IPS-NIHi7 (cell line): ENCODE results near the gene WDR7.

ENCODE experiments used
- DNase-seq: peaks from one replicate; pipeline ENCODE4 v3.0.0; 2012; ENCODE audit warnings: mixed read lengths; ENCODE audit errors: extremely low spot score

The WDR7 gene

DNA sequence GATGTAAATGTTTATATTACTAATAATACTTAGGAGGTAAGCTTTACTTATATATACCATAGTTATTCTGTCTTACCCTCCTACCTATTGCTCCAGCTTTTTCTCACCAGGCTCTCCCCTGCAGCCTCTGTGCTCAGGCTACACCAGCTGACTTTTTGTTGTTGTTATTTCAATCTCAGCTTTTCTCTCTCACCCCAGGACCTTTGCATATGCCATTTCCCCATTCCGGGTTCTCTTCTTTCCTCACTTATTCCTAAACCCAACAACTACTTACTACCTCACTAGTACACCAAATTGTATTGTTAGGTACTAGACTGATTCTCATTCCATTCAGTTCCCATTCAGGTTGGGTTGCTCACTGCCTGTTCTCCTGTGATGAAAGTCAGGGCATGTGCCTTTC lies 339.5 kb downstream of the WDR7 start:
- no peak for DNase-seq

DNA sequence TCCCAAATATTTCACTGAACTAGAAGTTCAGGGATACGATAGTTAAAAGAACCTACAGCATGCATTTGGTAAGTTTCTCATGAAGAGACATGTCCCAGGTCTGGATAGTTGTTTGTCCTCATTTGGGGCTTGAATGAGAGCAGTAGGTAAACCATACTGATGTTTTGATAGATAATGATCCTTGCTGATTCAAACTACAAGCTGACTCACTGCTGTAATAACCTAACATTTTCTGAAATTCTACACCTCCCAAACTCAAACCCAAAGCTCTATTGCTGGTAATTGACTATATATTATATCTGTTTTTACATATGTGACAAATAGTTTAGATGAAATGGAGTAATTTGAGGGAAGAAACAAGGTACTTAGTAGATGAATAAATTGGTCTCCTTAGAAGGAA lies 341.6 kb downstream of the WDR7 start:
- no peak for DNase-seq

DNA sequence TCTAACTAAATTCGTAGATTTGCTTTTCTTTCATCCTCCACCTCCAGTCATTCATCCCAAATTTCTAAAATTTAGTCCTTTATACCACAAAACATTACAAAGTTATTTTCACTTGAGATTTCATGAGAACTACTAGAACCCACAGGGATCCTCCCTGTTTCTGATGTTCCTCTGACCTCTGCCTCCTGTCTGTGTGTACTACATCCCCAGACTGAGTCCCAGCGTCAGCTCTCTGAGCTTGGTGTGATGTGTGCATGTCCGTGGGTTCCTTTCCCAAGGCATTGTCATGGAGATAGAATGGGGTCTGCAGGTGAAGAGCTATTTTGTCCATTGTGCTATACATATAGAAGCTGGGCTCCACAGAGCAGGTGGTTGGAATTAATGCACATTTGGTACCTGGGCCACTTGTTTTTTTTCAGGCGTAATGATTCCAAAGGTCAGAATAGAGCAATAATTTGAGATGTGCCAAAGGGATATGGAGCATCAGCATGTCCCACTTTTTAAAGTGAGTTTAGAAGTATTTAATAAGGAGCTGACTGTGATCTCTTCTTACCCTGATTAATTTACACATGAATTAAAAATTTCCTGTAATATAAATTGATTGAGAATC lies 344.5 kb downstream of the WDR7 start:
- peak; percentile 23 for DNase-seq

DNA sequence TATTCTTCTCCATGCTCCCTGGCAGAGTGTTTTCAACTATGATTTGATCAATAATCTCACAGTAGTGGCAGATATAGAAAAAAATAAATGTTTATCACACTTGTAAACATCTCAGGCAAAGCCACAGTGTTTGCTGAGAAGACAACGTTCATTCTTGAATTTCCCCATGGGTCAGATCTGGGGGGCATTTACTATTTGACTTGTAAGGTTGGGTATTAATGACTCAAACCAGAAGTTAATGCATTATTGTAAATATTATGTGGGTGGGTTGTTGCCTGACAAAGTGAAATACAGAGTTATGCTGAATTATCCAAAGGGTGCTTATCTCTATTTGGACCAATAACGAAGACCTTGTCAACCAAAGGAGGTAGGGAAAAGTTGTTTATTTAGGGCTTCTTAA lies 346.0 kb downstream of the WDR7 start:
- DNase-seq, result no peak

DNA sequence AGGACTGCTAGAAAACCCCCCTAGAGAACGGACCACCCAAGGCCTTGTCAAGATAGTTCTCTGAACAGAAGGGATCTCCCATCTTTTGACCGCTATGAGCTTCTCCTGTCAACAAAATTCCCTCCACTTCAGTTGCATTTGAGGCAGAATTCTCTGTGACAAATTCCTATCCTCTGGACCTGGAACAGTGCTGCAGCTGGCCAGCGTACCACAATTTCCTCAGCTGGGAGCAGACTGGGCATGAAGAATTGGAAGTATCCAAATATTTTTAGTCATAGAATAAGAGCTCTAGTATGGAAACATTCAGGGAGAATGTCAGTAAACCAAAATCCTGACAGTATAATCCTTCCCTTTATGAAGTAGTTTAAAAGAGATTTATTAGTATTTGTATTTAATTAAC lies 348.7 kb downstream of the WDR7 start:
- no peak for DNase-seq

DNA sequence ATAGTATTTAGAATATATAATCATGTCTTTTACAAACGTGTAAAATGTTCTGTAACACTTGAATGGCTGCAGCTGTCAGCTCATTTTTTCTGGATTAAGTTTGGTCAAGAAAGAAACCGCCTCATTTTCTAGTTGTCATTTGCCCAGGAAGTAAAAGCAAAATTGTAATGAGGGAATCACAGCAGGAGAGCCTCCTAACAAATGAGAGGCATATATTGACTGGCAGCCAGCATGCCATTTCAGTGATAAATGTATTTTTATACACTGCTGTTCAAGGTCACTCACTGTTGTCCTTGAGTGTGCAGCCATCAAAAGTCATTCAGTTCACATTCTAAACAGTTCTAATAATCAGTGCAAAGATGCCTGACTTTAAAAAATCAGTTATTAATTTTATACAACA lies 351.5 kb downstream of the WDR7 start:
- DNase-seq, result no peak

DNA sequence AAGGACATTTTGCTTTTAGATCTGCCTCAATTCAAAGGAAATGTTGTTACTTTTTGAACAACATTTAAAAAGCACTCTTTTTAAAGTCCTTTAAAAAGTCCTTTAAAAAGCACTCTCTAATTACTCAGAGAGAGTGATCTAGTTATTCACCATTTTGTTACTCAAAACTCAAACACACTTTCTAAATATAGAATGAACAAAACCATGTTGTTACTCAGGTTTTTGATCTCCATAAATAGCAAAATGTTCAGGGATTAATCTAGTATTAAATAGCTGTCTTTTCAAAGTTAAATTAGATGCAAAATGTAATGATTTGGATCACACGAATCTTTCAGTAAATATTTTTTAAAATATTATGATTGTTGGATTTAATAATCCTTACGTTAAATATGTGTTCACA lies 352.2 kb downstream of the WDR7 start:
- no peak for DNase-seq

DNA sequence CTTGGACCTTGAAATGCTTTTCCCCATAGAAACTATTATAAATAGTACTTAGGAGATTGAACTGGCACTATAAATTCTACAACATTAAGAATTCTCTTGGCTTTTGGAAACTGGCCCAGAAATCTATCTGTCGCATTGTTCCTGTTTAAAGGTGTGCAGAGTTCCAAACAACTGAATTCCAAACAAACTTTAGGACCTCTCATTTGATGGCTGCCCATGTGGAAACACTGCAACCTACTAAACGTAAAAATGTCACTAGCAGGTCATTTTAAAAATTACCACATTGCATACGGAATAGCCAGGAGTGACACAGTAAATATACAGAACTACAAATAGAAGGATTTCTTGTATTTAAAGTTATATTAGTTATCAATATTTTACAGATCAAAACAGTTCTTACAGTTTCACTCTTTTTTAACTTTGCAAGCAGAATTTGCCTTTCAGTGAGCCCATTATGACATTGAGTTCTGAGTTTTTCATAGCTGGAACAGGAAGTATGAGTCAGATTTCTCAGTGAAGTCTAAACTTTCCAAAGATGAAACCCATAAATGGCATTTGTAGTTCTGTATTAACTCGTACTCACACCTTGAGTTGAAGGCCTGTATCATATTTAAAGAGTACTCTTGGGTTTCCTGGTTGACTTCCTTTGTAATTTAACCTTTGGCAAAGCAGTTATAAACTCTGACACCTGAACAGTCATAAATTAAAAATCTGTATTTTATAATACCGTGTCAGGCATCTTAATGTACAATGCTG lies 353.4 kb downstream of the WDR7 start:
- no peak for DNase-seq

DNA sequence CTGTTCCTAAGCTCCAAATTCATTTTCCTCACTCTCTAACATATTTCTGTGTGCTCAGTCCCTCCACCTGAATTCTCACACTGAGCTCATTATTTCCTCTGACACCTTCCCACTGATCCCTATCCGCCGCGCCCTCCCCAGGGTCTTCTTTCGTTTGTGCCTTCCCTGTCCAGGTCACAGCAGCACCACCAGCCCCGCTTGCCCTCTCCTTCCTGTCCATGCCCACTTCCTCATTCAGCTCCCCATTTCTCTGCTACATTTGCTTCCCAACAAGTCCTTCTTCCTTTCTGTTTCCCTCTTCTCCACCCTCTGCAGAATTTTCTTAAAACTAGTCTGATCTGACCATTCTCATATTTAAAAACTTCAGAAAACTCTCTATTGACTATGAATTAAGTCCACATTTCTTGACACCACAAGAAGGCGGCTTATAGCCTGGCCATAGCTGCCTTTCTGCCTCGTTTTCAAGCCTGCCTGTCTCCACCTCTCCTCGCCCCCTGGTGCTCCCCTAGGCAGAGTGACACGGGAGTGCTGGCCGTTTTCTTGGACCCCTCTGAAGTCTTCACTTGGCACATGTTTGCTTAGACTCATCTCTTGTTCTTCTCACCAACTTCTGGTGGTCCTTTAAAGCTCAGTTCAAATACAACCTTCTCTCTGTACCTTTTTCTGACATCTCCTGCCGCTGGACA lies 357.0 kb downstream of the WDR7 start:
- DNase-seq, result peak; percentile 28

DNA sequence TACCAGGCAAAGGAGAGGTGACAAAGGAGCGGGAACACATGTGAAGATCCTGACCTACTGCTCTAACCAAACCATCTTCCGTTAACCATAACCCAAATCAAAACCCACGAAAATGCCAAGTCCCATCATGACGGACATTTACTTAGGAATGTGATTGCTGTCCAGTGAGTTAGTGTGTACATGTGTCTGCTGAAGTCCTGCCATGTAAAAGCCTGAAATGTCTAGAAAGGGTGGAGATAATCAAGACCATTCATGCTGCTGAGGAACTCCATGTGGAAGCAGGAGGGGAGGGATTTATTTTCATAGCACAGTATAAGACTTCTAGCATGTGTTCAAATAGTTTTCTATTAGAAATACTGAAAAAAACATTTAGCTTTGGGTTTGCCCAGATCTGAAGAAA lies 358.7 kb downstream of the WDR7 start:
- no peak for DNase-seq

DNA sequence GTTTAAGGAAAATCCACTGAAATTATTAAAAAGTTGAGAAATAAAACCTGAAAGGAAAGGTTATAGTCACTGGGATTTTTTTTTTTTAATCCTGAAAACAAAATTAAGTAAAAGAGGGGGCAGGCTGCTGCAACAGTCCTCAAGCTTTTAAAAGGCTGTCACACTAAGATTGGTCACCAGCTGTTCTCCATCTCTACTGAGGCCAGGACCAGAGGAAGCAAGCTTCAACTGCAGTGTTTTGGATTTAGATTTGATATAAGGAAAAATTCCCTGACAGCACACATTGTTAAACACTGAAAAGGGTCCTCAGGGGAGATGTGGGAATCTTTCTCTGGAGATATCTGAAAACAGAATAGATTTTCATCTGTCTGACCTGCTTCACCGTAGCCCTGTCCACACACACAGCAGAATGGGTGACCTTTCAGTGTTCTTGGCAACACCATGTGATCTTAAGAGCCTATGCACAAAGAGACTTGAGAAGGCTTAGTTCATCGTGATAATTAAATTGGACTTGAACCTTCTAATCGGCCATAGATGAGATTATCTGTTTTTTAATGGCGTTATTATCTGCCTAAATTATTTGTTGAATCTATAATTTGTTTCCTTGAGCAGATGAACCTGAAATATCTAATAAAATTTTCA lies 363.7 kb downstream of the WDR7 start:
- DNase-seq, result no peak

DNA sequence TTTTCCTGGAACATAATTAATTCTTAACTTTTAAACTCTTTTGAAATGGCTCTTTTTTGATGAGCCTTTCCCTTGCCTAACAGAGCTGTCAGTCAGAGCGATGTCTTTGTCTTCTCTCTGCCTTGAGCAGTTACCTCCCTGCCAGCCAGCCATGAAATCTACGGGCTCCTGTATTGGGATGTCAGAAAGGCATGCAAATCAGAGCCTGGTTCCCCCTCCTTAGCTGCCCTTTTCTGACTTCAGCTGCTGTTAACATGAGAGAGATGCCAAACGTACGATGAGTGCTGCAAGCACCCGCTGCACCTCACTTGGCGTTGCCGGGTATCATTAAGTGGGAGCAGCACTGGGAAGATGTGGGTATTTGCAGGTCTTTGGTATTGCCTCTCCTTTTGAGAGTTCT lies 364.3 kb downstream of the WDR7 start:
- no peak for DNase-seq

DNA sequence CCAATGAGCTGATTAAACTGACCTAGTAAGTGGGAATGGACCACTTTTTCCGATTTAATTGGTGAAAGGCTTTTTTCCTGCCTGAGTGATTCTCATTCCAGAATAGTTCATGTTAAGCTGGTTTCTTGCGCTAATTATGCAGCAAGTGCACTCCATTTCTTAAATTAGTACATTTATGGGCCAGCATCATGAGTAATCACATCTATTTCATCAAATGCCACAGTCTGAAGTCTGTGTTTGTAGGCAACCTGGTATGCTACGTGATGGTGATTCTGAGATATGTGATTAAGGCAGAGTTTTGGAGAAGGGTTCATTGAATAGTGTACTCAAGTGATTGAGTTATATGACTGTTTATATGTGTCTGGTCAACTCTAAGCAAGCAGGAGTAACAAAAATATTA lies 367.7 kb downstream of the WDR7 start:
- no peak for DNase-seq

DNA sequence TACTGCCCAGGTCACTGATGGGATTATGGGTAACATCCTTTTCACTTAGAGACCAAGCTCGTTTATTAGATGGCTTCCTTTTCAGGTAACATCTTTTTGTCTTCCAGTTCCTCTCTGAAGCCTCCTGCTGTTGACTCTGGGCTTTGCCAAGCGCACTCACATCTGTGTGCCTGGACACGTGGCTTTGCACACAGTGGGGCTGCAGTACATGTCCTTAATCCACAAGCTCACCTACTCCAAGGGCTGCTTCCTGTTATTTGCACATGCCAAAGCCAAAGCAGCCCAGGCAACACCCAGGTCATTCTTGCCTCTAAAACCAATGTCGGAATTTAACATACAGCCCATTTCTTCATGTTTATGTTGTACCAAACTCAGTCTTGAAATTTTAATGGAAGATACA lies 371.6 kb downstream of the WDR7 start:
- no peak for DNase-seq

DNA sequence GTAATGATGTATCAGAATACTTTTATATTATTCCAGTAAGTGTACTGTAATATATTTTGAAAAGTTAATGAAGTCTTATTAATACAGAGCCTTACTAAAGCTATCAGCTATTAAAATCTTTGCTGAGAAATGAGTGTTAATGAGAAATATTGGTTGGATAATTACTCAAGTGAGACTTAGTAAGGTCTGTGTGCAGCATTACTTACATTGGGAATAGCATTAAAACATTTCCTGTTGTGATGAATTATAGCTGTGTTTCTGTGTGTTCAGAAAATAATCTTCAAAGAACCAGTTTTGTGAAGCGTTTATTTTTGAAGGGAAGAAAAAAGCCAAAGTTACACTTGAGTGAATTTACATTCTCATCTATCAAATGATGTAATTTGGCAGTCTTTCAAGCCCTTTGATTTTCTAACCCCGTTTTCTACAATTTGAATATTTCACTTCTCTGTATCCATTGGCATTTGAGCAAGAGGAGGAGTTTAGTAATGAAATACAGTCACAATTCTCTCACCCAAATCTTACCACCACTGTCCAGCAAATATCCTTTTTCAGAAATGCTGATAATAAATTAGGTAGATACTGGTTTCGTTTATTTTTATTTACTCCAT lies 372.2 kb downstream of the WDR7 start:
- DNase-seq, result no peak

DNA sequence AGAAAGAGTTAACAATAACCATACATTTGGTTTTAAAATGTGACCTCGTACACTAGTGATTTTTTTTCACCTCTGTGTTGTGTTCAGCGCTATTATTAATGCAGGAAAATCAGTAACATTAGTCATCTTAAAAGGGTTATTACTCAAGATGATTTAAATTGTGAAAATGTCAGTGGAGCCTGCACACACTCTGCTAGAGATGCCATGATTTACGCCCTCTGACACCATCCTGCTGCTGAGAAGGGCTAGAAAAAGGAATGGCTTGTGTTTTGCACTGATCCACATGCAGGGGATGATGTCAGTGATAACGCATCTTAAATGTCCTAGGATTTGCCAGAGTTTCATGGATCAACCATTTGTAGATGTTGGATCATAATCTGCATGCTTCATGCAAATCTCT lies 374.4 kb downstream of the WDR7 start:
- no peak for DNase-seq

DNA sequence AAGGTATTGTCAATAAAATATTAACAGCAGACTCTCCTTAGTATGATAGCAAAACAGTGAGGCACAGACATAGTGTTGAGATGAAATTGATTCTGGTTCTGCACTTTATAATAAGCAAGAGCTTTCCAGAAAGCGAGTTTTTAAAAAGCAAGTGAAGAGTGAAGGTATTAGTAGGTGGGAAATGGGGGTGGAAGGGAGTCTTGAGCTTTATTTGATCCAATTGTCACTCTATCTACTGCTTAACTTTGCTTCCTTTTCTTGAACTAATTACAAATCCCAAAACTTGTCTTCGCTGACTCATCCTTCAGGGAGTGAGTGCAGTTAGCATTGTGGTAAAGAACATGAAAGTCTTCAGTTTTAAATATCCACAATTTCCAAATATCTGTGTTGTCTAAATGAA lies 375.2 kb downstream of the WDR7 start:
- no peak for DNase-seq

DNA sequence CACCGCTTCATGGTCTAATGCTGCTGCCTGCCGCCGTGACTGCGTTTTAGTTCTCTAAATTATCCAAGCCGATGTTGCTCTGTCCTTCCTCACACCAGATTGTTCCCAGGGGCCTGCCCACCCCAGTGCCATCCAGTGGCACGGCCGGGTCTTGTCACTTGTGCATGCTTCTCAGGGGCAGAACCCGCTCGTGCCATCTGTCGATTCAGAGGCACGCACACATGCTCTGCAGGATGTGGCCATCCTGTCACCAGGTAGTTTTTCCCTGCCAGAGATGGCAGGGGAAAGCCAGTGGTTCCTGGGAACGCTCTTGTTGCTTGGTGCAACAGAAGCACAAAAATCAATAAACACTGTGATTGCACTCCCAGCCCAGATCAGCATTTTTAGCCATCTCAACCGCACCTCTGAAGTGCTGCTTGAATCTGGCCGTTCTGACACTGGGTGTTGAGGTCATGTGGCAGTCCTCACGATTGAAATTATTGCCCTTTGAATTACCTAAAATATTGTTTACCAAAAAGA lies 376.1 kb downstream of the WDR7 start:
- no peak for DNase-seq

DNA sequence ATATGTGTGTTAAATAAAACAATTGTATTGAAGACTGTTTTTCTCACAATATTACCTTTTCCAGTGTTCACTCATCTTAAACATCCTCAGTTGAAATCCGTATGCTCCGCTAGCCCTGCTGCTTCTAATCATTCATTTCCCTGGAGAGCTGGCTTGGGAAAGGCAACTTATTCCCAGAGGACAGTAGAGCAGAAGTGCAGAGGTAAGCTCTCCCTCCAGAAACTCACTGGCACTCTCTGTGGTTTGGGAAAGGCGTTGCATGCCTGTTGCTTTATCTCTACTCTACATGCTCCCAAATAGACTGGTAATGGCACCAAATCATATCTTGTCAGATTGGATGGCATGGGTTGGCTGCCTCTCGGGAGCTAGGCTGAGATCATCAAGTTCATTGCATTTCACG lies 378.6 kb downstream of the WDR7 start:
- peak; percentile 52 for DNase-seq

DNA sequence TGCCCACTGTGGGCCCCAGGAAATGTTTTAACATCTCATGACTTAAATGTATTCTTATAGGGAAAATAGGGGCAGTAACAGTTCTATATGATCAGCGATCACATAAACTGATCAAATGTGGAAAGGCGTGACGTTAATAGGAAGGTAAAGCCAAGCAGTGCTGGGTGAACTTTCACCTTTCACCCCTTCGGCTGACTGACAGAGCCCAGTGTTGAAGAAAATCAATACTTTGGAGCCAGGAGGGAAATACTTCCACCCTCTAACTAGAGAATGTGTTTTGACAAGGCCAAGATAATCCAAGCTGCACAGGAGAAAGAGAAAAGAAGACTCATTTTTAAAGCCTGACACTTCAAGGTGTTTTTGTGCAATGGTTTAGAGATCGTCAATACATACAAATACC lies 379.3 kb downstream of the WDR7 start:
- no peak for DNase-seq

DNA sequence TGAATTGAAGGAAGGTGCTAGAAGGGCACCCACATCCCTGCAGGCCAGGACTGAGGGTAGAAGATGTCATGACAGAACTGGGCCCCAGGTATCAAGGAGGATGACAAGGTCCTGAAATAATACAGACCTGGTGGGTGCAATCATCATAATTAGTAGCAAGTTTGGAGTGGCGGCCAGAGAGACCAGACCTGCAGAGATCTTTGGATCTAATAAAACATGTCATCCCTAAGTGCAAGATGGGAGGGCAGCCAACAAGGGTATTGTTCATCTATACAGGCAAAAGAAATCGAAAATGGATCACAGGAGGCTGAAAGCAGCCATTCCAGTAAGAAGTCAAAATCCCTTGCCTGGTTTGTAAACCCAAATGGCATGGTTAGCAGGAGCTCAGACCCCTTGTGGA lies 384.4 kb downstream of the WDR7 start:
- DNase-seq, result no peak

DNA sequence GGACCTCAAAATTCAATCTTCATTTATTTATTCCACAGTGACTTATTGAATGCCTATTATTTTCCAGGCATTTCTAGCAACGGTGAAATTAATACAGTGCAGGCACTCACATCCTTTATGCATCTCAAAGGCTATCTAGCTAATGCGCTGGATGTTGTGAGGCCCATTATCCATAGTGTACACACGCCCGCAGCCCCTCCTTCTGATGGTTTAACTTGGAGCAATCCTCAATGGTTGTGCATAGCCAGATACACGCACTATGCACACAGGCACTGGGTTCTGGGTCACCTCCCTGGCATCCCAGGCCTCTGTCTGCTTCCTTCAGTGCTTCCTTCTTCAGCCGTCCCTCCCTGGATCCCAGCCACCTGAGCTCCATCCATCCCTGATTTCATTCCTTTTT lies 387.2 kb downstream of the WDR7 start:
- DNase-seq, result no peak
